ENCODE measurements around the gene VRK3.
"Not testable (repeated sequence)": the region's sequence is repeated elsewhere in the genome, so short reads cannot be mapped to it uniquely, and the experiment has no call there.

VRK3 gene

DNA sequence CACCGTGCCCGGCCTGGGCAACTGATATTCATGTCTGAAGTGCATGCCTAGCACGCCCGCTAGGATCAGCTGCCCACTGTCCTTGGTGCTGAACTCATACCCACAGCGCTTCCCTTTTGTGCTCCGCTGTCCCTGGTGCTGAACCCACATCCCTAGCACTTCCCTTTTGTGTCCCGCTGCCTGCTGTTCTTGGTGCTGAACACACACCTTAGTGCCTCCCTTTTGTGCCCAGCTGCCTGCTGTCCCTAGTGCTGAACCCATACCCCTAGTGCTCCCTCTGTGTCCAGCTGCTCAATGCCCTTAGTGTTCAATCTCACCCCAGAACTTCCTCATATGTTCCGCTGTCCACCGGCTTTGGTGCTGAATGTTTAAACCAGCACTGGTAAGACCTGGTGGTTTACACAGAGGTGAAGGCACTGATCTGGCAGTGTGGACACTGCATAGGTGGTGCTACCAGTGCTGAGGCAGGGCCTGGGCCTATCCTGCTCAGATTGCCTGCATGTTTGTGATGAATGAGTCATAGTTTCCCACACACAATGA lies 37.9 kb downstream of the VRK3 start:
- peak; percentile 75 for DNase-seq (ENCODE audit: low spot score)

DNA sequence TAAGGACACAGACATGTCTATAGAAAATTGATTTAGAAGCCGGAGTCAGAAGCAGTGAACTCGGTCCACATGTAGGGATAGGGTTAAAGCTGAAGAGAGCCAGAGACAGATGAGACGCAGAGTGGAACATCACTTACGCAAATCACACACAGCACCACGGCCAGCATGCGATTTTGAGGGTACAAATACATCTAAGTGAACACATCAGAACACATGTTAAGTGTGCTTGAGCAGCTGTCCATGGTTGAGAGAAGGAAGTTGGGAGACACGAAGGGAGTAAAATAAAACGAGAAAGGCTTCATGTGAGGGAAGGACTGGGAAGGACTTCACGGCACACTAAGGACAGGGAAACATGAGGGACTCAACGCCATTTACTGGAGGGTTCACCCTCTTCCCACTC lies 38.8 kb downstream of the VRK3 start:
- no peak for DNase-seq (ENCODE audit: low spot score)

DNA sequence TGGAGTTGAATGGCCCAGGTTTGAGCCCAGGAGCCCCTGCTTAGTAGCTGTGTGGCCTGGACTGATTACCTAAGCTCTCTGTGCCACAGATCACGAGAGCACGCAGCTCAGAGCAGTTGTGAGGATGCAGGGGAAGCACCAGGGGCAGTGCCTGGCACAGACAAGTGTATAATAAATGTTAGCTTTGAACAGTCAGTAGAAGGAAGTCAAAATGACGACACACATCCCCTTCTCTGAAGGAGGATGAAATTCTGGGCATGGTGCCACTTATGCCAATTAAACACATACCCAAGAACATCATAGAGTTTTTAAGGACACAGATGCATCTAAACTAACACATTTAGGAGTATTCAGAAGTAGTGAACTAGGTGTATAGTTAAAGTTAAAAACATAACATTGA lies 39.3 kb downstream of the VRK3 start:
- no peak for DNase-seq (ENCODE audit: low spot score)

DNA sequence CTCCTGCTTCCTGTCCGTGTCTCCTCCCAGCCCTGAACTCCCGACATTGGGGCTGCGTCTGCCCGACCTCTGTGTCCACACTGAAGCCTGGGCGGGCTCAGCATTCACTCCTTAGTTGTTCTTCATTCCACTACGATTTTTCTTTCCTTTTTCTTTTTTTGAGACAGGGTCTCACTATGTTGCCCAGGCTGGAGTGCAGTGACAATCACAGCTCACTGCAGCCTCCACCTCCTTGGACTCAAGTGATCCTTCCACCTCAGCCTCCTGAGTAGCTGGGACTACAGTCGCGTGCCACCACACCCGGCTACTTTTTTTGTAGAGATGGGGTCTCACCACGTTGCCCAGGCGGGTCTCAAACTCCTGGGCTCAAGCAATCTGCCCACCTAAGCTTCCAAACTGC lies 40.7 kb downstream of the VRK3 start:
- DNase-seq (ENCODE audit: low spot score) = no peak

DNA sequence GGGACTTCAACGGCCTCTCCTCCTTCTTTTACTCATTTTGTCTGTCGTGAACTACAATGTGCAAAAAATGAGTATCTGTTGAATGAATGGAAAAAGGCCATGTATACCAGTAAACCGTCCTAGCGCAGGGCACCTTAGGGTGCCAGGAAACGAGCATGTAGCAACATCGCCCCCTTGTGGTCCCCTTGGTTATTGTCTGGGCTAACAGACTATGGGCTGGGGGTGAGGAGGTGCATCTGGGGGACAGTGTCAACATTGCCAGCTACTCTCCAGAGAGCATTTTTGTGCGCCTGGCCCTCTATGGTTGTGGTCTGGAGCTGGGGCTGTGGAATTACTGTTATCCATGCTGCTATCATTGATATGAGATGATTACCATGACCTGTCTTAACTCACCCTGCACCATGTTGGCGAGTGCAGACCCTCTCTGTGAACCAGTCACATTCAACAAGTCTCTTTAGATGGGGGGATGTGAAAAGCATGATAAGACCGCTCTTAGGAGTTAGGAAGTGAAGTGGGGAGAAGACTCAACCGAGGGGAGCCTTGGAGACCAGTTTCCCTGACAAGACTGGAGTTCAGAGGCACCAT lies 41.4 kb downstream of the VRK3 start:
- peak; percentile 78 for DNase-seq (ENCODE audit: low spot score)

DNA sequence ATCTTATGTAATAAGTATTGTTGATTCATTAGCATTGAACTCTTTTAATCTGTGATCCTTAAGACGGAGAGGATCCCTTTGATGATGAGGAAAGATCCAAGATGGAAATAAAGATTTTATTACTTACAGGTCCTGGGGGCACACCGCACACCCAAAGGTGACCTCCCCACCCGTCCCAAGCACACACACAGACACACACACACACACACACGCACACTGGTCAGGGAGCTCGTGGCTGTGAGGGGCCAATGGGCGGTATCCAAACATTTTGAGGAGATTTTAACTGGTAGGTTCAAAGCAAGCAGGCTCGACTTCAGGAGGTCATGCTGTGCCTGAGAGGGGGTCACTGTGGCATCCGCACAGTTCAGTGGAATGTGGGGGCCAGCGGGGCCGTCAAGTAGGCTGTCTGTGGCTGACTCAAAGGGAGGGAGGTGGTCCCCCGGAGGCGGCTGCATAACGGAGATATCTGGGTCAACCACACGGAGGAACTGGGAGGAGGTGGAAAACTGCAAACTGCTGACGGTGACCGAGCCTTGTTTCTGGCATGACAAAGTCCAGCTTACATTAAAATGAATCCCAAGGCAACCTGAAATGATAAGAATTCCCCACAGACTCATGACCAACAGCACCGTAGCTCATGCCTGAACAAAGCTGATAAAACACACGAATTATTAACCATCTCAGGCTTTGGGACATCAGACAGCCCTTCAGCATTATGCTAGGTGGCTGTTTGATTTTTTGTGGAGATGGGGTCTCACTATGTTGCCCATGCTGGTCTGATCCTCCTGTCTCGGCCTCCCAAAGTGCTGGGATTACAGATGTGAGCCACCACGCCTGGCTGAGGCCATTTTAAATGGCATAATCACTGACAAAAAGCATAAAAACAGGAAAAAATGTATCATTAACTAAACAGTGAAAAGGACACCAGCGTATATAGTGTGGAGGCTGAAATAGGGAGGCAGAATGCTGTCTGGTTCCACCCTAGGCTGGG lies 43.3 kb downstream of the VRK3 start:
- DNase-seq (ENCODE audit: low spot score) = no peak

DNA sequence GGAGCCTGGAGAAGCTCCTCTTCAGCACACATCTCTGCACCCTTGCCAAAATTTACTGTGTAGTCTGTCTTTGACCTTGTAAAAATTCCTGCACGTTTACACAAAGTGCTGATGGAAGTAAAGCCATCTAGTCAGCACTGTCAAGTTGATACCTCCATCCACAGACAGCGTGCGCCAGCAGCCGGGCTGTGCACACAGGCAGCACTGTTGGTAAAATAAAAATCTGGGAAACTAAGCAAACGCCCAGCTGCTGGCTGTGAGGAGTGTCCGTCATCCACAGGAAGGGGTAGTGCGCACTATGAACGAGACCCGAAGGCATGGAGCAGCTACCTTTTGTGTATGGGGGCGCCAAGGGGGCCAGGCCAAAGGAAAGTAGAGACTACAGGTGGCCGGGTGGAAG lies 46.8 kb downstream of the VRK3 start:
- no peak for DNase-seq (ENCODE audit: low spot score)

DNA sequence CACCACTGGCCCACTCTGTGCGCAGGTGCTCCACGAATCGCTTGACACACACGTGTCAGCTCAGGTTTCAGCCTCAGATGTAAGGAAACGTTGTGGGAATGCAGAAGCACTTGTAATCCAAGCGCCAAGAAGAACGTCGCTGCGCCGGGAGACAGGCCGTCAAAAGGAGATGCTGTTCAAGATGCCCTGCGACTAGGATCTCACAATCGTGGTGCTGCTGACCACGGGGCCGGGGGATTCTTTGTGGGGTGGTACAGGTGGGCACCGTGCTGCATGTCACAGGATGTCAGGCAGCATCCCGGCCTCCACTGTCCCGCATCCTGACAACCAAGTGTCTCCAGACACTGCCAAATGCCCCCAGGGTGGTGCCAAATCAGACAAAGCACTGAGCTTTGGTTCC lies 47.3 kb downstream of the VRK3 start:
- DNase-seq (ENCODE audit: low spot score) = no peak

DNA sequence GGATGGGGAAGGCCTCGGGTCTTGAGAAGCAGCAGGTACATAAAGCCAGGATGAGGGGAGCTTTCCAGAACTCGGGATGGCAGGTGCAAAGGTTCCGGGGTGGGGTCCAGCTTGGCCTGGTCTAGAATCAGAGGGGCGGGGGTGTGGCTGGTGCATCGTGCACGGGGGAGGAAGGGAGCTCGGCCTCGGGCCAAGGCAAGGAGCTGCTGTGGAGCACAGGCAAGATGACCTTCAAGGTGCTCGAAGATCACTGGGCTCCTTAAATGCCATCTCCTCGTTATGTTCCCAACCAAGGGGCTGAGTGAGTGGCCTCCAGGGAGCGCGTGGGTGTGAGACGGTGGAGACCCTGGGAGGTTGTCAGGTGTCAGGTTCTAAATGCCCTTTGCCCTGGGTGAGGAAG lies 48.1 kb downstream of the VRK3 start:
- DNase-seq (ENCODE audit: low spot score) = no peak

DNA sequence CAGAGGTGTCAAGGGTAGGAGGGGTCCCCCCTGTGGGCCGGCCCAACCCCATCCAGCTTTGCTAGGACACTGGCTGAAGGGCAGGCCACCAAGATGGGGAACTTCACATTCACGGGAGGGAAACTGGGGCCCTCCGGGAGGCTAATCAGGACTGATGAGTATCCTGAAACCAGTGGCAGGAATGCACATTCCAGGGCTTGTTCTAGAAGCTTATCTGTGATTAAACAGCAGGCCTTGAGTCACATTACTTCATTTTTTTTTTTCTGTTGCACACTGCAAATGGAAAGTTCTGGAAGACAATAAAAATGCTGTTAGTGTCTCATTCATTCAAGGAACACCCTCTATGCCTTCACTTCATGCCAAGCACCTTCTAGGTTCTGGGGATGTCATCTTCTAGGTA lies 48.7 kb downstream of the VRK3 start:
- no peak for DNase-seq (ENCODE audit: low spot score)

DNA sequence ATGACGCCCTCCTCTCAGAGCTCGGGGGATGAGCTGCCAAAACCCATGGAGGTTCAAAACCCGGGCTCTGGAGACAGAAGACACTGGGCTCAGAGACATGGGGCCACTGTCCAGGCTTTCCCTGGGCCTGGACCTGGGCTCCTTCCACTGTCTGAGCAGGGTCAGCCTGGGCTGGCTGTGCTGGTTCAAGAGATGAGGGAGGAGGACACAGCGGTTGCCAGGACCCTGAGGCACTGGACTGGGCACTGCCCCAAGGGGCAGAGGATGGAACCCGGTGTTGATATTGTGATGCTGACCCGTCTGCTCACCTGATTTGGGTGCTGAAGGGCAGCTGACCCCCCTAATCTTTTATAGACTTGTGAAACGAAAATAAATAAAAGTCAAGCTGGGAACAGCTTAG lies 50.1 kb downstream of the VRK3 start:
- no peak for DNase-seq (ENCODE audit: low spot score)

DNA sequence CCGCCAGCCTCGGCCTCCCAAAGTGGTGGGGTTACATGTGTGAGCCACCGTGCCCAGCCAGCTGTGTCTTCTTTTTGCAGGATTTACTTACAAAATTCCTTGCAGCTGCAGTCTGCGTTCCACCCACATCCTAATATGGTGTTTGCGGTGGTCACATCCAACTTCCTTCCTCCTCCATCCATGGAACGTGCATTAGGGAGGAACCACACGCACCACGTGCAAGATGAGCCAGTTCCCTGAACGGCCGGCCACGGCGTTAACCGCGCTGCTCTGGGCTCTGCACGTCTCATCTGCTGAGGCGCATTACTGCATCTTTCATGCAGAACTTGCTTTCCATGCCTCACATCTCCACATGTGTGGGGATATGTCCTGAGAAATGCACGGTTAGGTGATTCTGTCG lies 51.2 kb downstream of the VRK3 start:
- no peak for DNase-seq (ENCODE audit: low spot score)

DNA sequence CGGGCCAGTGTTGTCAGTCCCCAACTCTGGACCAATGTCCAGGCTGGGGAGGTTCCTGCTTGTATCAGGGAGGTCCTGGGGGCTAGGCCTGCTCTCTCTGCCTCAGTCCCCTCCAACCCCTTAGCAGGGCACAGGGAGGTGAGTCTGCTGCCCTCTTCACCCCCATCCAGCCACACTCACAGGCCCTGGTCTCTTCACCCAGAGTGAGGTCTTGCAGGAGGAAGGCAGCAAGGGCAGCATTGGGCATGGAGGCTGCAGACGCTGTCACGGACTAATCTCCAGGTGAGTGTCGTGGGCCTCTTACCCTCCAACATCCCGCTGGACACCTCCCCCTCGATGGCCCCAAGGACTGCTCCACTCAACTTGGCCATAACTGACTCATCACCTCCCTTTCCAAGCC lies 52.3 kb downstream of the VRK3 start:
- DNase-seq (ENCODE audit: low spot score) = no peak

DNA sequence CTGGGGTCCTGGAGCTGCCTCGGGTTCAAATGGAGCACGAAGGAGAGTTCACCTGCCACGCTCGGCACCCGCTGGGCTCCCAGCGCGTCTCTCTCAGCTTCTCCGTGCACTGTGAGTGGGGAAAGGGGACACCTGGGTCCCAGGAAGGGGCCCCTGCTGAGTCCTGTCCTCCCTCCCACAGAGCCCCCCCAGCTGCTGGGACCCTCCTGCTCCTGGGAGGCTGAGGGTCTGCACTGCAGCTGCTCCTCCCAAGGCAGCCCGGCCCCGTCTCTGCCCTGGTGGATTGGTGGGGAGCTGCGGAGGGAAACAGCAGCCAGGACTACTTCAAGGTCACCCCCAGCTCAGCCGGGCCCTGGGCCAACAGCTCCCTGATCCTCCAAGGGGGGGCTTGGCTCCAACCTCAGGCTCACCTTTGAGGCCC lies 53.2 kb downstream of the VRK3 start:
- DNase-seq (ENCODE audit: low spot score) = no peak

DNA sequence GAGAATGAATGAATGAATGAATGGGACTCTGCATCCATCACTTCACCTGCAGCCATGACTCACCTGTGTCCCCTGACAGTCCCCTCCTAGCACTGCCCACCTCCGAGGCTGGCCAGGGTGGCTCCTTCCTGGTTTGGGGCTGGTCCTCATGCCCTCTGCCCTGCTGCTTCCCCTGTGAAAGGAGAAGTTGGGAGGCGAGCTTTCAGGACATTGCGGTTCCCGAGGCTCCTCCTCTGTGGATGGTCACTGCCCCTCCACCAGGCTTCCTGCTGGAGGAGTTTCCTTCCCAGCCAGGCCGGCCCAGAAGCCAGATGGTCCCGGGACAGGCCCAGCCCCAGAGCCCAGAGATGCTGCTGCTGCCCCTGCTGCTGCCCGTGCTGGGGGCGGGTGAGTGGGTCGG lies 55.8 kb downstream of the VRK3 start:
- DNase-seq (ENCODE audit: low spot score) = not testable (repeated sequence)

DNA sequence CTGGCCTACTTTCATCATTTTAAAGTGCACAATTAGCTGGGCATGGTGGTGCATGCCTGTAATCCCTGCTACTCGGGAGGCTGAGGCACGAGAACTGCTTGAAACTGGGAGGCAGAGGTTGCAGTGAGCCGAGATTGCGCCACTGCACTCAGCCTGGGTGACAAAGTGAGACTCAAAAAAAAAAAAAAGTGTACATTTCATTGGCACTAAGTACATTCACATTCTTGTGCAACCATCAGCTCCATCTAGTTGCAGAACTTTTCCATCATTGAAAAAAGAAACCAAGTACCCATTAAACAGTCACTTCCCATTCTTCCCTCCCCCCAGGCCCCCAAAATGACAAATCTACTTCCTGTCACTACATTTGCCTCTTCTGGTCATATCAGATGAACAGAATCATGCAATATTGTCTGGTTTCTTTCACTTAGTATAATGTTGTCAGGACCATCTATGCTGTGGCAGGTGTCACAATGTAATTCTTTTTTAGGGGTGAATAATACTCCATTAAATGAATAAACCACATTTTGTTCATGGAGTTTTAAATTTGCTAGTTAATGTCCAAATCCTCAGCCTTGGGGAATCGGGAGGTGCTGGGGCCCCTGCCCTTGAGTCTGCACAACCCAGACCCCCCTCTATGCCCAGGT lies 56.8 kb downstream of the VRK3 start:
- DNase-seq (ENCODE audit: low spot score) = no peak

DNA sequence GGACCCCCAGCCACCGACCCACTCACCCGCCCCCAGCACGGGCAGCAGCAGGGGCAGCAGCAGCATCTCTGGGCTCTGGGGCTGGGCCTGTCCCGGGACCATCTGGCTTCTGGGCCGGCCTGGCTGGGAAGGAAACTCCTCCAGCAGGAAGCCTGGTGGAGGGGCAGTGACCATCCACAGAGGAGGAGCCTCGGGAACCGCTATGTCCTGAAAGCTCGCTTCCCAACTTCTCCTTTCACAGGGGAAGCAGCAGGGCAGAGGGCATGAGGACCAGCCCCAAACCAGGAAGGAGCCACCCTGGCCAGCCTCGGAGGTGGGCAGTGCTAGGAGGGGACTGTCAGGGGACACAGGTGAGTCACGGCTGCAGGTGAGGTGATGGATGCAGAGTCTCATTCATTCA lies 64.2 kb downstream of the VRK3 start, which contains the start of gene SIGLEC11:
Gene SIGLEC11, minus strand, starts transcription at position 193 of the 400 bp plus-strand sequence. Its CDS starts 91 bp downstream, at position 102.
- DNase-seq (ENCODE audit: low spot score) = not testable (repeated sequence)

DNA sequence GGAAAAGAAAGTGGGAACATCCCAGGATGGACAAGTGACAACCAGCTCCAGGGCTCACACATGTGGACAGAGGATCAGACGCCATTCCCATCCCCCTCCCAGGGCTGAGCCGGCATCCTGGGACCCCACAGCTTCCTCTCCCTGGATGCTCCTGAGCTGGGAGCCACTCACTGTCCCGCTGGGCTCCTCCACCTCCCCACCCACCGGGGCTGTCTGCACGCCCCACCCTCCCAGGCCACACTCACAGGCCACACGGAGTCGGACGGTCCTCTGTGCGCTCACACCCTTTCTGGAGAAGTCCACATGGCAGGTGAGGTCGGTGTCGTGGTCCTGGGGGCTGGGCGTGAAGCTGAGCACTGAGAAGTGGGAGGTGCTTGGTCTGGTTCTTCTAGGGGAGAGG lies 65.3 kb downstream of the VRK3 start:
- not testable (repeated sequence) for DNase-seq (ENCODE audit: low spot score)

DNA sequence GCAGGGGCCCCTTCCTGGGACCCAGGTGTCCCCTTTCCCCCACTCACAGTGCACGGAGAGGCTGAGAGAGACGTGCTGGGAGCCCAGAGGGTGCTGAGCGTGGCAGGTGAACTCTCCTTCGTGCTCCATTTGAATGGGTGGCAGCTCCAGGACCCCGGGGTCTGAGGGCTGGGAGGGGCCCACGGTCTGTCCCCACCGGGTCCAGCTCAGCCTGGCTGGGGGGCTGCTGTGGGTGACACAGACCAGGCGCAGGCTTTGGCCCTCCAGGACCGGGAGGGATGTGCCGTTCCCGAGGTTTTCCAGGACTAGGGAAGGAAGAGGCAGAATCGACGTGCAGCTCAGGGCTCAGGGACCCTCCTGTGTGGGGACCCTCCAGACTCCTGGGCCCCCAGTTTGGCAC lies 66.6 kb downstream of the VRK3 start:
- DNase-seq (ENCODE audit: low spot score) = not testable (repeated sequence)

DNA sequence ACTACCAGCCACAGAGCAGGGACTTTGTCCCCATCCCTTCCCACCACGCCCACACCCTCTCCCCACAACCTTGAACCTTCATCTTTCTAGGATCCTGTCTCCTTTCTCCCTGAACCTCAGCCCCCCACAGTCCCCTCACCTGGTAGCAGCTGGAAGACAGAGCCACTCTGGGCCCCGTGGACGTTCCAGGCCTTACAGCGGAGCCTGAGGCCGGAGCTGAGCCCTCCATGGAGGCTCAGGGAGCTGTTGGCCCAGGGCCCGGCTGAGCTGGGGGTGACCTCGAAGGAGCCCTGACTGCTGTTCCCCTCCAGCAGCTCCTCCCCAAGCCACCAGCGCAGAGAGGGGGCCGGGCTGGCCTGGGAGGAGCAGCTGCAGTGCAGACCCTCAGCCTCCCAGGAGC lies 67.0 kb downstream of the VRK3 start:
- not testable (repeated sequence) for DNase-seq (ENCODE audit: low spot score)

DNA sequence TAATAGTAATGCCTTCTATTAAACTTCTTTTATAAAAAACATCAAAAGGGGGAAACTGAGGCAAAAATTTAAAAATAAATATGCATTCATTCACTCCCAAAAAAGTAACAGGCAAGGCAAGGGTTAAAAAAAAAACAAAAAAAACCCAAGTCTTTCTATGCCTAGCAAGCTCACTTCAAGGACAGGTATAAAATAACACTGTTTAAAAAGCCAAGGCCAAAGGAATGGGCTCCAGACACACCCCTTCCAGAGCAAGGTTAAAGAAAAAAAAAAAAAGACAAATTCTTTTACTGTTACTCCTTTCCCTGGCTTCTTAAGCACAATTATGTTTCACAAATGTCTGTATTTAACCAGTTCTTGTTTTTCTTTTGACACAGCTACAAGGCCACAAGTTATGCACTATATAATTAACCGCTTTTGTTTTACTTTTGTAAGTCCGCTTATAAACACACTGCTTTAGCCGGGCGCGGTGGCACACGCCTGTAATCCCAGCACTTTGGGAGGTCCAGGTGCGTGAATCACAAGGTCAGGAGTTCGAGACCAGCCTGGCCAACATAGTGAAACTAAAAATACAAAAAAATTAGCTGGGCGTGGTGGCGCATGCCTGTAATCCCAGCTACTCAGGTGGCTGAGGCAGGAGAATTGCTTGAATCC lies 67.8 kb downstream of the VRK3 start:
- no peak for DNase-seq (ENCODE audit: low spot score)

DNA sequence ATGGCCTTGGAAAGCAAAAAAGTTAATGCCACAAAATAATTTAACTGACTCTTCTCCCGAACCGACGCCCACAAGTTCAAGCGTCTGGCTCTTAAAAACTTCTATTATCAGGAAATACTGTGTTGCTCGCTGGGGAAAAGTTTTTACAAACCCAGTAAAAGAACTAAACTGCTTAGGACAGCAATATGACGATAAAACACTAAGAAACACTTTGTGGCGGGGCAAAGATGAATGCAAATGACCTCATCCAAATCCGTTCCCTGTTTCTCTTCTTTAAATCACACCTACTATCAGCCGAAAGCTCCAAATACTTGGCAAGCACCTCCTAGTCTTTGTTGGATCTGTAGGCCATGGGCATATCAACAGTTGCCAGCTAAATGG lies 69.1 kb downstream of the VRK3 start:
- no peak for DNase-seq (ENCODE audit: low spot score)

Data from CD4-positive, alpha-beta T cell treated with Interleukin-15 for 4 hours (primary cell).